ENCODE data around the gene ATF7IP2.

GRCh38 chr16:10521681-10522274 is 135.9 kb downstream of the ATF7IP2 start:
- TF ChIP-seq, protein P1, sequence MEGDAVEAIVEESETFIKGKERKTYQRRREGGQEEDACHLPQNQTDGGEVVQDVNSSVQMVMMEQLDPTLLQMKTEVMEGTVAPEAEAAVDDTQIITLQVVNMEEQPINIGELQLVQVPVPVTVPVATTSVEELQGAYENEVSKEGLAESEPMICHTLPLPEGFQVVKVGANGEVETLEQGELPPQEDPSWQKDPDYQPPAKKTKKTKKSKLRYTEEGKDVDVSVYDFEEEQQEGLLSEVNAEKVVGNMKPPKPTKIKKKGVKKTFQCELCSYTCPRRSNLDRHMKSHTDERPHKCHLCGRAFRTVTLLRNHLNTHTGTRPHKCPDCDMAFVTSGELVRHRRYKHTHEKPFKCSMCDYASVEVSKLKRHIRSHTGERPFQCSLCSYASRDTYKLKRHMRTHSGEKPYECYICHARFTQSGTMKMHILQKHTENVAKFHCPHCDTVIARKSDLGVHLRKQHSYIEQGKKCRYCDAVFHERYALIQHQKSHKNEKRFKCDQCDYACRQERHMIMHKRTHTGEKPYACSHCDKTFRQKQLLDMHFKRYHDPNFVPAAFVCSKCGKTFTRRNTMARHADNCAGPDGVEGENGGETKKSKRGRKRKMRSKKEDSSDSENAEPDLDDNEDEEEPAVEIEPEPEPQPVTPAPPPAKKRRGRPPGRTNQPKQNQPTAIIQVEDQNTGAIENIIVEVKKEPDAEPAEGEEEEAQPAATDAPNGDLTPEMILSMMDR (IDR thresholded peaks at IDR 0.05 in 2 of 3, conservative IDR thresholded peaks at IDR 0.05 in 1 of 3; ENCODE audit: control insufficient read depth in 2 of 3, extremely low read depth in 1 of 3, insufficient read depth in 1 of 3, low read depth in 3 of 3, low read length in 3 of 3) = peak; percentile 78 to 86 (median 81)
- TF ChIP-seq, protein P2, sequence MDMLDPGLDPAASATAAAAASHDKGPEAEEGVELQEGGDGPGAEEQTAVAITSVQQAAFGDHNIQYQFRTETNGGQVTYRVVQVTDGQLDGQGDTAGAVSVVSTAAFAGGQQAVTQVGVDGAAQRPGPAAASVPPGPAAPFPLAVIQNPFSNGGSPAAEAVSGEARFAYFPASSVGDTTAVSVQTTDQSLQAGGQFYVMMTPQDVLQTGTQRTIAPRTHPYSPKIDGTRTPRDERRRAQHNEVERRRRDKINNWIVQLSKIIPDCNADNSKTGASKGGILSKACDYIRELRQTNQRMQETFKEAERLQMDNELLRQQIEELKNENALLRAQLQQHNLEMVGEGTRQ (IDR thresholded peaks at IDR 0.05; ENCODE audit: borderline replicate concordance, low read depth, low read length) = no peak
- TF ChIP-seq TAF1 (IDR thresholded peaks at IDR 0.05; ENCODE audit: borderline replicate concordance, low read depth, low read length) (no peak), NFIC (IDR thresholded peaks at IDR 0.05; ENCODE audit: low read depth, low read length) (no peak)

Measured in GM12878 (cell line).